ENCODE results near the gene PPME1.

PPME1 gene

DNA sequence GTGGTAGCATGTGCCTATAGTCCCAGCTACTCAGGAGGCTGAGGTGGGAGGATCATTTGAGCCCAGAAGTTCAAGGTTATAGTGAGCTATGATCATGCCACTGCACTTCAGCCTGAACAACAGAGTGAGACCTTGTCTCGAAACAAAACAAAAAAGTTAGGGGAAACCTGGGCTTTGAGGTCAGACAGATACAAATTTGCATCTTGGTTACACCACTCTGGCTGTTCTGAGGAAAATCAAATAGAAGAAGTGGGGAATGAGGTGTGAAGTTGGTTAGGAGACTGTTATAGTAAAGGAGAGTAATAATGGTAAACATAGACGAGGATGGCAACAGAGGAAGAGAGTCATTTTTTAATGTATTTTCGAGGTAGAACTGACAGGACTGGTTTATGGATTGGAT is 62.6 kb downstream of the PPME1 start:
- no peak for DNase-seq

DNA sequence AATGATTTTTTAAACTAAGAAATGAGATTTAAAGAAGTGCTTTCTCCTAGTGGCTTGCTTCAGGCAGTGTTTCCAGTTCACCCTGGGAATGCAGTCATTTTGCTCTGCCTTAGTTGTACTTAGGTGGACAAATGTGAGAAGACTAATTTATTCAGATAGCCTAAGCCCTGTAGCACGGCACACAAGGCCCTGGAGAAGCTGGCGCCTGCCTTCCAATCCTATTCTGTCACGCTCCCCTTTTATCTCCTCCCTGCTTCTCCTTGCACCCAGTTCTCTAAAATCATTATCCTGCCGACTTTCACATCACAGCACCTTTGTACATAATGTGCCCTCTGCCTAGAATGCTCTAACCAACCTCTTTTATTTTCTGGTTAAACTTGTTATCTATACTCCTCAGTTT is 64.0 kb downstream of the PPME1 start:
- no peak for DNase-seq

DNA sequence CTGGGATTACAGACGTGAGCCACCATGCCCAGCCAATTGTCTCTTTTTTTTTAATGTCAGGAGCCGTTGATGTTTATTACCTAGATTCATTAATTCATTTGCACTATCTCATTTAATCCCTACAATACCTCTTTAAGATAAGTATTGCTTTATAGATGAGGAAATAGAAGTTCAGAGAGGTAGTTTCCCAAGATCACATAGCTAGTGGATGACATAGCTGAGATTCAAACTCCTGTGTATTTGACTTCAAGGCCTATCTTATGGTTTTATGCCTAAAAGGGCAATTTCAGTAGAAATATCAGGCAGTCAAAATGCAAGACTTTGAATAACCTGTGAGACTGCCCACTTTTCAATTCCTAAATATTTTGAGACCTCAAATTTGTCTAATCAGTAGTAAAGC is 66.5 kb downstream of the PPME1 start:
- DNase-seq, result no peak

DNA sequence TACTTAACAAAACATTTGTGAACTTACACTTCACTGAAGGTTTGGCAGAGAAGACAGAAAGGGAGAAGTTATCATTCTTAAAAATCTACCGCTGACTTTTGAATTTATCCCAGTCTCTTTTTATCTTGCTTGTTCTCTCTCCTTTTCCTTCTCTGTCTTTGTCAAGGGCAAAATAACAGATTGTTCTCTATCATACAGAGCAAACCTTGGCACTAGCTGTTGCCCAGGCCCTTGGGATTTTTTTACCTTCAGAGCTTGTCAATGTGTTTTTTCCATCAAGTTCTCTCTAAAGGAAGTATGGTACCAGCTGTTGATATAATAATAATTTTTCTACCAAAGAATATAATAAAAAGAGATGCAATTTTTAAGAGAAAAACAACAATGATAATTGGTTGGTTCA is 67.2 kb downstream of the PPME1 start:
- no peak for DNase-seq

DNA sequence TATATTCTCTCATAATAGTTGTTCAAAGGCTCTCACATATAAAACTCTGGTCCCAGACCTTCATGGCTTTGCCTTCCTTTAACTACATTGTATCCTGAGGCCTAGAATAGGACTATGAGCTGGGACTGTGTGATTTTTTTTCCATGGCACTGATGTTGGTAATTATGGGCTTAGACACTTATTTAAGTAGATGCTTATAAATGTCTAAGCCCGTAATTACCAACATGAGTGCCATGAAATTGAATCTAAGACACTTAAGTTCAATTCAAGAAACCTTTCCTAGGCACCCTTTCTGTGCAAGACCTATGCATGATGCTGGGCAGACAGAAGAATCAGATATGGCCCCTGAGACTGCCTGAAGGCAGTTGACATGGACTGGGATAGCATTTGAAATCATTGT is 77.4 kb downstream of the PPME1 start:
- no peak for DNase-seq

DNA sequence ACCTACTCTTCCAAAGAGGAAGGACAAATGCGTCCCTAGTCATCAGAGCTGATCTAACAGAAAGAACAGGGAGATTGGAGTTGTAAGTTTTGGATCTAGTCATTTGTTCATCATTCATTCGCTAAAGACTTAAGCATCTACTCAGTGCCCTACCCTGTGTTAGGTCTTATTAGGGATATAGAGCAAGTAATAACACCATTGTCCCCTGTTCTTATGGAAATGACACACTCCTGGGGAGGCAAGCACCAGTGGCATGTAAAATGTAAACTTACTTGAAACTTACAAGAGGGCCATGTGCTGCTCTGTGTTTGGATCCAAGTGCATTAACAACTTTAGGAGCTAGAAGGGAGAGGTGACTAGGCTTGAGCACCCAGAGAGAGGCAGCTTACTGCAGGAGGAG is 78.4 kb downstream of the PPME1 start:
- DNase-seq, result no peak

DNA sequence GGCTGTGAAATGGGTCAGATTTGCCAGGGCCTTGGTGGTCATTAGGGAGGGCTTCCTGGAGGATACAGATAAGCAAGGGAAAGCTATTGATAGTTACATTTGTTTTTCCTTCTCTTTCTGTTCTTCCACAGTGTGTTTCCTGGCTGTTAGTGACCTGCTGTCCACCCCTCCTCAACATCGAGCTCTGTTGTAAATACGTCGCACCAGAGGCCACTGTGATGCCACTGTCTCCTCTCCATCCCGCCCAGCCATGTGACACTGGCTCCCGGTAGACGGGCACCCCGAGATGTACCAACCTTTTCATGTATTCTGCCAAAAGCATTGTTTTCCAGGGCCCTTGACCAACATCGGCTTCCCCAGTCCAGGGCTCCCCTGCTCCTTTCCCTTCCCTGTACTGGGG is 82.3 kb downstream of the PPME1 start:
- DNase-seq, result no peak

DNA sequence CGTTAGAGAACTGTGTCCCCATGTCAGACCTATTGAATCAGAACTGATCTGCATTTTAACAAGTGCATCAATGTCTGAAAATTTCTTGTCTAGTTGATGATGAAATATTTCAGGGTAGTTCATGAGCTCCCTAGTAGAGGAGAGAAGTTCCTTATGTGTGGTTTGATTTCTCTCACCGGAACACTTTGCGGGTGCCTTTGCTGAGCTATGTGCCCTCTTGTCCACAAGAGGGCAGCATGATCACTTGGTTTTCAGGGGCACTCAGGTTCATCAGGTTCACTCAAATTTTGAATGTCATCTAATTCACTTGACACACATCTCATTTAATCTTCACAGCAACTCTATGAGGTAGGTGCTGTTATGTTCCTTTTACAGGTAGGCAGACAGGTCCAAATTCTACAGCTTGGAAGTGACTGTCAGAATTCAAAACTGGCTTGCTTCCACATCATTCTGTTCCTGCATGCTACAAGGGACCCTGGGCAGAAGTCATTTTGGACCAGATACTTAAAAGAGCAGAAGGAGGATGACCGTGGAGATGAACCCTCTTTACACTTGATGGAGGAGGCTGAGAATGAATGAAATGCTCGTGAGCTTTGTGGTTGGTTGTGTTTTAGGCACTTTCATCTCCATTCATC is 84.8 kb downstream of the PPME1 start:
- DNase-seq, result peak in 1 of 2 experiments; percentile 47

DNA sequence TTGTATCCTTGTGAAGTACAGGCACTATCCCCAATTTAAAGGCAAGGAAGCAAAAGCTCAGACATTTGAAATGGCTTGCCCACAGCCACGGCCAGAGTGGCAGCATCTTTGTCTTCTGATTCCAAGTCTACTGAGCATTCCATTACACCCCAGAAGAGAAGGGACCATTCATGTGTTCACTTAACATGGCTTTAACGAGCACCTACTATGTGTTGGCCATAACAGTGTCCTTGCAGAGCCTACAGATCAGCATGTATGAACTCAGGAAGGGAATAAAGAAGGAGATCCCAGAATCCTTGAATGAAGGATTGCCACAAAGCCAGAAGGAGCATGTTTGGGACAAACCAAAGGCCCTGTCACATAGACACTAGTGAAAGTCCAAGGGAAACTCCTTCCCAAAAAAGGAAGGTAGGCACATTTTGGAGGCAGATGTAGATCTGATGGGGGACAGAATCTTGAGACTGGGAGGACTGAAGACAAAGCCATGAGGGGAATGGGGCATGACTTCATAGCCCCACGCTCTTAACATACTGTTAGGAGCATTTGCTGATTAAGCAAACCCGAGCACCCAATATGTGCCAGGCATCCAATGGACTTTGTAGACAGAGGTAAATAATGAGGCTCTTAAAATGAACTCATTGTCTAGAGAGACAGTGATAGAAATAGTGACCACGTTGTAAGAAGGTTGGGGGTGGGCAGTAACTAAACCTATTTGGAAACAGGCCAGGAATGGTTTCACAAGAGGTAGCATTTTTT is 85.5 kb downstream of the PPME1 start:
- DNase-seq, result no peak

DNA sequence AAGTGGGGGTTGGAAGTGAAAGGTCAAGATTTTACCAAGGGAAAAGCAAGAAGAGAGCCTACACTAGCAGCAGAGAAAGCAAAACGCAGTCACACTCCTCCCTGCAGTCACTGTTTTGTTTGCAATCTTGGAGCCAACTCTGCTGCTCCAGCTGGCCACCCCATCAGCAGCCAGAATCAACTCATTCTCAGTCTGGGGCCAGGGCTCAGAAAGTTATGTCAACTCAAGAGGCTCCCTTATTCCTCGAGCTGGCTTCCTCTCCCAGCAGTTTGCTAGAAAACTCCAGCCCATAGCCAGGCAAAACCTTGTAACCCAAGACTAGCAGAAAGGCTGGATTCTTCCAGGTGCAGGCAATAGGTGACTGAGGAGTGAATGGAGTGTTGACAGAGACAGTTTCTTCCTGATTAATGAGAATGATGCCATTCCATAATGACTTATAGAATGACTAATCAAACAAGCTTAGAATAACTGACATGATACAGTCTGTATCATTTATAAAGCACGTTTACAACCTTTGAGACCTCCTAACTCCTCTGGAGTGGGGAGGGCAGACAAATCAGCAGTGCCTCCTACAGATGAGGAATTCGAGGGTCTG is 87.0 kb downstream of the PPME1 start:
- no peak for DNase-seq

DNA sequence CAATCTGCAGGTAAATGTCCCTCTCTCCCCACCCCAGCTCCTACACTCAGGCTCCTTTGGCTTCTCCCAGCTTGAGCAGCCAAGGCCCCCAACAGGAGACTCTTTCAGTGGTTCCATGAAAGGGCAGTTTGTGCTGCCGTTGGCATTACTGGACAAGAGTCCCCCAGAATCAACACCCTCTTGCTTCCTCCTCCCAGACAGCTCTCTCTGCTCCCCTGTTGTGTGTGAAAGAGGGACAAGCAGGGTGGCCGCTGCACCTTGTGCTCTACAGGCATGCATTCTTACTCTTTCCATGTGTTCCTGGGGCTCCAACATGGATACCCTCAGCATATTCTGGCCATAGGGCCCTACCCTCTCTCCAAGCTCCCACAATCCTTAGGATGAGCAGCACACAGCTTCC is 91.6 kb downstream of the PPME1 start:
- no peak for DNase-seq

DNA sequence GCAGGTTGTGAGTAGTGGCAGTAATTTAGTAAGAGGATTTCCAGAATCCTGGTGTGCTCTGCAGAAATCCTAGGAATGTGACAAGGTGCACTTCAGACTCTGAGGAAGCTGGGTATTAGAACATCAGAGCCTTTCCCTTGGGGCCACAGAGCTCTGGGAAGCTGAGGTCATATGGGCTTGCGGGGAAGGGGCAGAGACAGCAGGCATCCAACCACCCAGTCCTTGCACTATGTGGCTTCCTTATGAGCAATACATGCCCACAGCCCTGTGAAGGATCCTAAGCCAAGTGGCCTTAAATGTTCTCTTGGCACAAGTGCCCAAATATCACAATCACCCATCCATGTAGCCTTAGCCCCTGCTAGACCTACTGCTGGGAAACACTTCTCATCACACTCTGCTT is 94.2 kb downstream of the PPME1 start:
- no peak for DNase-seq

DNA sequence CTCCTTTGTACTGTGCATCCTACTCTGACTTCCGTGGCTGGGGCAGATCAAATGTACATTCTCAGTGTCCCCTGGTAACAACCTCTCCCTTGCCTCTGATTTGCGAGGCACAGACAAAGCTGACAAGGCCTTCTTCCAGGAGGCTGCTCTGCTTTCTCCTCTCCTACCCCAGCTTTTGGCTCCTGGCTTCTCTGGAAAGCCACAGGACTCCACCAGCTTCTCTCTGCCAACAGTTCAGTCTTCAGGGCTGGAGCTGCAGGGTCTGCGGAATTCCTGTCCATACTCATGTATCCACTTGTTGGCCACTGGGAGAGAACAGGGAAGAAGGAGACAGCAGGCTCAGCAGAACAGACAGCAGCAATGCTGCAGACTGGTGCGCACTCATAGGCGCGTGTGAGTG is 95.9 kb downstream of the PPME1 start:
- no peak for DNase-seq

DNA sequence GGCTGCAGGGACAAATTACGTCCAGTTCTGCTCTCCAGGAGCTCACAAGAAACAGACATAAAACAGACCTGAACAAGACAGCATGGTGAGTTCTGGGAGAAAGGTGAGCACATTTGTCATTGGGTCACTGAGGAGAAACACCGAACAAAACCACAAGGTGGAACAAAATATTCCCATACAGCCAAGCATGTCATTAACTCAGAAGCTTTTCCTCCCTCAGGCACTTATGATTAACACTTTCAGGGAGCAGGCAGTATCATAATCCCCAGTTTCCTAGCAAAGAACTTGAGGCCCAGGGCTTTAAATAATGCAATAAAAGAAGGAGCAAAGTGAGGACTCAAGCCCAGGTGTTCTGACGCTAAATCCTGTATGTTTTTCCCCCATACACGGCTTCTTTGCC is 97.4 kb downstream of the PPME1 start:
- DNase-seq, result no peak

DNA sequence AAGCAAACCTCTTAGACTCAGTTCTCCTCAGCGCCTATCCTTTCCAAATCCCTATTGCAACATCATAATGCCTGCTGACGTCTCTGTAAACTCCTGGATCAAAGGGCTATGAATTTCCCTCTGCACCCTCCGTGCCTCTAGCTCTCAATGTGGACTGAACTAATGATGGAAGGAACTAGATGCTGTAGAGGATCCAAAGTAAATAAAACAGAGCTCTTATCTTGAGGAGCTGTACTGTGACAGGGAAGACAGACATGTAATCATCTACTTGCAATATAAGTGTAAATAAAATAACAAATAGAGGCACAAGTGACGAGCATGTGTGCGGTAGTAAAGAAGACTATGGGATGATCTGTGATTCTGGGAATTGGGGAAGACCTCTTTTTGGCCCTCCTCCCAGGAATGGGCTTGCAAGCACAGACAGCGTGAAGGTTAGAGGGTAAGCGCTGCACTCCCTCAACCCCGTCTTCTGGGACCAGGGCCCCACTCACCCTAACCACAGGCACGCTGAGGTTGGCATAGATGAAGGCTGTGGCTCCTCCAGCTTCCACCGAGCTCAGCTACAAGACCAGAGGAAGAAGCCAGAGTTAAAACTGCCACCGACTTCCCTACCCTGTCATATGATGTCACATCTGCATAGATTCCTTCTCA is 98.2 kb downstream of the PPME1 start:
- no peak for DNase-seq

DNA sequence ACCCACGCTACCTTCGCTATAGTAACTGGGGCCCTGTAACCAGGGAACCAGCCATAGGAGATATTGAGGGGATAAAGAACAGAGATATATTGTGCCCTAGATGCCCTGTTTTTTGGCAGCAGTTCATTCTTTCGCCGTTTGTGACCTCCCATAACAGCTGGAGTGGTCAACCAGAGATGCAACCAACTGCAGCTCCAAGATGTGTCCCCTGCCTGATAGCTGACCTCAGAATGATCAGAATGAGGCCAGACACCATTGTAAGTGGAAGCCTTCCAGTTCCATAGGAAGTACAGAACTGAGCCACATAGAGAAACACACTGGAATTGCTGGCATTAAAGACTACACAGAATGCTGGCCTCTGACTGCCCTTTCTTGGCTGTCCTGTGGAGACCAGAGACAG is 101.2 kb downstream of the PPME1 start:
- DNase-seq, result no peak

DNA sequence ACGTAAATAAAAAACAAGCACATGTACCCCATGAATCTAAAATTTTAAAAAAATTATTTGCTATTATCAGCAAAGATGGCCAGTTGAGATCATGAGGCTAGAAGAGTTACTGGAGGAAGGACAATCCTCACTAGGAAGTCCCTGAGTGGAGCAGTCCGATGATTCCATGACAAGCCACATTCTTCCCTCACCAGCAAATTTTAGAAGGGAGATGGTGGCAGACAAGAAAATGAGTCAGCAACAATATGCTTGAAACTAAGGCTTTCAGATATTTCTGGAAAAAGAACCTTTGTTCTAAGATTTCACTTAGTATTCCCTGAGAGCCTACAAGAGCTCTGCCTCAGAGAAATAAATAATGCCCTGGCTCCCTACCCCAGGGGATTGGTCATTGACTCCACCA is 105.5 kb downstream of the PPME1 start:
- no peak for DNase-seq

DNA sequence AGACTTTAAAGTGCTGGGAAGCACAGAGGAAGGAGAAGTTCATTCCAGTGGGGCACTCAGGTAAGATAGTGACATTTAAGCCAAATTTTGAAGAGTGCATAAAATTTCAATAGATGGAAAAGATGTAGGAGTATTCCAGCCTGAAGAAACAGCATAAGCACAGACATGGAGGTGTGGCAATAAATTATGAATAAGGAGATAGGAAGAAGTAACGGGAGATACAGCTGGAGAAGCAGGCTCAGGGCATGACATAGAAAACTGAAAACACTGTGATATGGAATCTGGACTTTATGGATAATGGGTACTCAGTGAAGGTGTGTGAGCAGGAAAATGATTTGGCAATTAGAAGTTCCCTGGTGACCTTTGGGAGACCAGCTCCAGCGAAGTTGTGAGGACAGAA is 107.0 kb downstream of the PPME1 start:
- DNase-seq, result no peak

DNA sequence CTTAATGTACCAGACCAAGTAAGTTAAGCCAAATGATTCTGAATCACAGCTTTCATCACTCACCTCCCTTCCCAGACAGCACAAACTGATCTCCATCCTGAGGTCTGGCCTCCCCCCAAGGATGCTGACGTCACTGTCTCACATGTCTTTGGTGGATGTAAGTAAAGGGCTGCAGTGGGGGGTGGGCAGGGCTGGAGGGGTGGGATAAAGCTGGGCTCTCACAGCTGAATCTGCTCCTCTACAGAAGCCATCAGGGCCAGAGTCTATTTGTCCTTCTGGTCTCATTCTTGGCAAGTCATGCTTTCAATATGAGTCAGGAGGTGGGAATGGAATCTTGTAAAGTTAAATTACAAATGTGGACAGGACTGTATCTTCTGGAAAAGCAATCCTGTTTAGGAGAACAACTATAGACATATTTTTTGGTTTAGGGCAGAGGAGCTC is 107.7 kb downstream of the PPME1 start:
- peak in 1 of 2 experiments; percentile 10 for DNase-seq

DNA sequence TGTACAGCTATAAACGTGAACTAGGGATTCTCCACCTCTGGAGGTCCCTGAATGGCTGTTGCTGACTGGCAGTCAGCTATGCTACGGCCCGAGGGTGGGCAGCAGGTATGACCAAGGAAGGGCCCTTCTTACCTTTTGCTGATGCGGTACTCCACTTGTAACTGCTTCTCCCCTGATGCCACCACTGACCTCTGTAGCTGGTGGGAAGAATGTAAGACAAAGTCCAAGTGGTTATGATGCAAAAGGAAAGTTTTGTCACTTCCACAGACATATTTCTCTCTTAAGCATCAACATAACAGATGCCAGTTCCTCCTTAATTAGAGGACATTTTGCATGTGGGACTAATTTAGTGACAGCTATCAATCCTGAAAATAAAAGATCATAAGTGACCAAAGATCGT is 108.2 kb downstream of the PPME1 start:
- no peak for DNase-seq

DNA sequence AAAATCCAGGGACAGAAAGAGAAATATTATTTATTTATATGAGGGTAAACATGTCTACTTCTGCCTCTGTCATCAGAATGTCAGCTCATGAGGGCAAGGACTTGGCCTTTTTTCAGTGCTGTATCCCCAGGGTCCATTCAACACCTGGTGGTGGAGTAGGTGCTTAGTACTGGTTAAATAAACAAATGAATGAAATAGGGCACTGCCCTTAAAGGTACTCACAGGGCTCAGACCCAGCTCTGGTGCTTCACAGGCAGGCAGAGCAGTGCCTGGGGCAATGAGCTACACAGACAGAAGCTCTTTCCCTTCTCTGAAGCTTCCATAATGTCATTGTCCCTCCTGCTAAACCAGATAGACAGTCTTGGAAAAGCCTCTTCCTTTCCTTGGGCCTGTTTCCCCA is 109.4 kb downstream of the PPME1 start:
- DNase-seq, result no peak

DNA sequence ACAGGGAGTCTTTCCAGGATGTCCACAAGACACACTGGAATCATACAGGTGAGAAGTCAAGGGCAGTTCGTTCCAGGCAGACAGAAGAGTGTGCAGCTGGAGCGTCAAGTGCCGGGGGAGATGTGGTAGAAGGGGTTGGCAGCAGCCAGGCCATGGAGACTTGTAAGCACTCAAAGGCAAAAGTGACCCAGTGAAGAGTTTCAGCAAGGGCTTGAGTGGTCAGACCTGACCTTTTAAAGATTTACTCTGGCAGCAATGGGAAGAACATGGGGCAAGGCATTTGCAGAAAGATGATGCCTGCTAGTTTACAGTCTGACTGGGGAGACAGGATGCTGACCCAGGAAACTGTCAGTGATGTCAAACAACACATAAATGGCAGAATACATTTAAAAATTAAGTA is 111.3 kb downstream of the PPME1 start:
- no peak for DNase-seq

DNA sequence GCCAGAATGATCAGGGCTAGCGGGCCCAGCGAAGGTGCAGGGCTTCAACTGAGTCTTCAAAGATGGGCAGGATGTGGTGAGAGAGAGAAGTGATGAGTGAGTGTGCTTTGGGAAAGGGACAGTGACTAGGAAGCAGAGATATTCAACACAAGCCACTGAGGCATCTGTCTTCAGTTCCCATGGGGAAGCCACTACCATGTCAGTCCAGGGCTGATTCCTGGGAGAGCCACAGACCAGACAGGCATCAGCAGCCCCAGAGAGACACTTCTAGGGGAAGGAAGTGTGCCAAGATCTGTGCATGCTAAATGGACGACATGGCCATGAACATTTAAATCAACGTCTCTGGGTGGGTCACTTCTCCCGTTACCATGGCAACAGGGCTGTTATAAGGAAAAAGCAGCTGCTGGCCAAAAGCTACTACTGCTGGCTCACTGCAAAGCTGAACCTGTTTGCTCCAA is 111.9 kb downstream of the PPME1 start:
- no peak for DNase-seq
